Stomach (tissue), 9 donors: Measurements from ENCODE around the gene SMURF1. TPM values are rescaled to one million over a fixed set of nuclear protein-coding genes. Genes with fewer than 3 reads are reported as not detected.

Experiments used
- DNase-seq, 2 donors: peaks; one replicate each; pipeline versions ENCODE4 v3.0.0 to v3.0.0-alpha.2; 2013 to 2019
- H3K27ac ChIP-seq, 5 donors: fragments of 200-600 bp in 4 of 5; sonication (generic) in 4 of 5; one replicate each; pipeline ENCODE4 v1.5.1; 2013 to 2019; ENCODE audit warnings: mild to moderate bottlenecking in 1 of 5, moderate library complexity in 1 of 5
- H3K27me3 ChIP-seq, 3 donors: fragments of 200-600 bp; sonication (generic); one replicate each; pipeline ENCODE4 v1.5.1; 2017 to 2019; ENCODE audit warnings: mixed run types in 1 of 3
- H3K36me3 ChIP-seq, 4 donors: fragments of 200-600 bp; sonication (generic); 1 replicate in 3 of 4; 2 replicates in 1 of 4; pipeline ENCODE4 v1.5.1; 2016 to 2019
- H3K4me1 ChIP-seq, 4 donors: fragments of 200-600 bp; sonication (generic); one replicate each; pipeline ENCODE4 v1.5.1; 2016 to 2019
- H3K4me3 ChIP-seq, 4 donors: fragments of 200-600 bp; sonication (generic) in 3 of 4; one replicate each; pipeline ENCODE4 v1.5.1; 2016 to 2019; ENCODE audit warnings: mild to moderate bottlenecking in 1 of 4
- H3K9me3 ChIP-seq, 4 donors: fragments of 200-600 bp; sonication (generic); one replicate each; pipeline ENCODE4 v1.5.1; 2016 to 2019
- CTCF ChIP-seq, 7 experiments: fragments of 450-650 bp in 4 of 7; fragments of 200-600 bp in 3 of 7; sonication (generic) in 3 of 7; IDR thresholded peaks; one replicate each; pipeline ENCODE4 v1.5.1; 2016 to 2019; ENCODE audit warnings: antibody characterized with exemption in 7 of 7, control low read depth in 2 of 7, mild to moderate bottlenecking in 1 of 7
- EP300 ChIP-seq: sonication (generic); formaldehyde crosslinking; IDR thresholded peaks from one replicate; pipeline ENCODE4 v1.6.1; 2017; ENCODE audit warnings: antibody characterized with exemption
- POLR2A ChIP-seq, 4 donors: fragments of 450-650 bp; IDR thresholded peaks; one replicate each; pipeline ENCODE4 v1.6.1; 2016; ENCODE audit warnings: antibody characterized with exemption in 4 of 4, control low read depth in 2 of 4, mild to moderate bottlenecking in 1 of 4, moderate library complexity in 1 of 4
- POLR2AphosphoS5 ChIP-seq, 3 donors: sonication (generic); formaldehyde crosslinking; IDR thresholded peaks; one replicate each; pipeline ENCODE4 v1.6.1; 2016; ENCODE audit warnings: antibody characterized with exemption in 3 of 3
- WGBS, 5 donors: extraction: QIAGEN DNeasy Blood & Tissue Kit in 3 of 5; methylation state at CpG; one replicate each; pipeline versions ENCODE4 v1.1.5 to v1.1.7; 2013 to 2018; 5-methylcytosine and 5-hydroxymethylcytosine counted together
- intact Hi-C: fragments of 100-400 bp; cut with DNase I; formaldehyde crosslinking; loops from one replicate; pipeline ENCODE4 v1.15.1; 2023; ENCODE audit warnings: low total_unique reads
- polyA plus RNA-seq, 3 donors: library from polyadenylated mRNA; stranded (reverse); fragments of 200-250 nt; gene quantifications; one replicate each; pipeline ENCODE4 v1.2.3, GENCODE V29; 2013
- total RNA-seq, 5 donors: library from RNA; depleted of rRNA; stranded (reverse); fragments of >200 nt; gene quantifications; one replicate each; pipeline versions ENCODE4 v1.1.0 to v1.2.3, GENCODE V29; 2014 to 2016
- donor health status: healthy with polysubstance abuse.
- donor health status: Bipolar disorder and iron deficiency.
- donor health status: healthy.

The SMURF1 gene
- total and polyA plus RNA-seq, 8 donors: 8.0 to 46.8 (median 31.8) TPM

GRCh38 chr7:99142727-99143520 is 984 bp downstream of the SMURF1 start:
- Histone ChIP-seq H3K9me3 (no peaks in the 10 kb centered on the region), H3K4me3 (peak overlapping the region; percentile 93 to 100 (median 97)), H3K27me3 (no peaks in the 10 kb centered on the region), H3K27ac (peak overlapping the region; percentile 97 to 100 (median 99)), H3K4me1 (peaks cover 21 to 61% (median 52%) of the 10 kb centered on the region in 4 donors), H3K36me3 (no peaks in the 10 kb centered on the region)
- intact Hi-C loops: loop anchor here (10.0 kb wide), 1 partner anchor 108 kb away; no protein-coding TSS in a partner anchor
- 4 to 8% (median 6%) methylated on average over 29 to 33 of the region's 33 CpGs for WGBS, 5 donors
- peak in 1 of 3 donors; percentile 8 for TF ChIP-seq POLR2AphosphoS5 (IDR thresholded peaks at IDR 0.05)
- TF ChIP-seq POLR2A (IDR thresholded peaks at IDR 0.05): no peak
- DNase-seq: peak; percentile 97 to 99

- no peaks in the 10 kb centered on the region for H3K9me3 ChIP-seq
- TF ChIP-seq POLR2AphosphoS5 (IDR thresholded peaks at IDR 0.05) (peak in 2 of 3 donors; percentile 23 to 57), POLR2A (IDR thresholded peaks at IDR 0.05) (no peak)
- intact Hi-C loops: loop anchor here (10.0 kb wide), 1 partner anchor 107 kb away; no protein-coding TSS in a partner anchor
- H3K27ac ChIP-seq: peak overlapping the region; percentile 97 to 100 (median 99)
- DNase-seq: peak; percentile 72 to 83
- H3K4me1 ChIP-seq: peaks cover 27 to 69% (median 56%) of the 10 kb centered on the region in 4 donors
- H3K4me3 ChIP-seq: peak overlapping the region; percentile 93 to 100 (median 97)
- H3K36me3 ChIP-seq: no peaks in the 10 kb centered on the region
- no peaks in the 10 kb centered on the region for H3K27me3 ChIP-seq
- WGBS, 5 donors: 6 to 15% (median 7%) methylated on average over 27 of the region's 27 CpGs
Measured at GRCh38 chr7:99141841-99142726, 1.8 kb downstream of the SMURF1 start.

GRCh38 chr7:99141334-99141733 is 2.6 kb downstream of the SMURF1 start:
- H3K36me3 ChIP-seq: no peaks in the 10 kb centered on the region
- WGBS, 5 donors: 9 to 22% (median 19%) methylated on average over 3 of the region's 3 CpGs
- intact Hi-C loops: loop anchor here (10.0 kb wide), 1 partner anchor 107 kb away; no protein-coding TSS in a partner anchor
- peaks cover 27 to 76% (median 62%) of the 10 kb centered on the region in 4 donors for H3K4me1 ChIP-seq
- TF ChIP-seq CTCF (IDR thresholded peaks at IDR 0.05) (no peak), POLR2A (IDR thresholded peaks at IDR 0.05) (no peak), EP300 (no peak), POLR2AphosphoS5 (IDR thresholded peaks at IDR 0.05) (no peak)
- H3K27me3 ChIP-seq: no peaks in the 10 kb centered on the region
- peak overlapping the region; percentile 93 to 100 (median 97) for H3K4me3 ChIP-seq
- no peak for DNase-seq
- no peaks in the 10 kb centered on the region for H3K9me3 ChIP-seq
- H3K27ac ChIP-seq: peak overlapping the region in 4 of 5 donors; percentile 99 to 100 (median 99)

GRCh38 chr7:99140813-99141212 is 3.1 kb downstream of the SMURF1 start:
- DNase-seq: no peak
- Histone ChIP-seq H3K36me3 (no peaks in the 10 kb centered on the region), H3K9me3 (no peaks in the 10 kb centered on the region), H3K4me3 (peak overlapping the region; percentile 93 to 100 (median 97)), H3K27ac (peak overlapping the region in 4 of 5 donors; percentile 99 to 100 (median 99)), H3K27me3 (no peaks in the 10 kb centered on the region), H3K4me1 (peaks cover 27 to 82% (median 67%) of the 10 kb centered on the region in 4 donors)
- 62 to 75% (median 69%) methylated on average over 6 of the region's 6 CpGs for WGBS, 5 donors
- TF ChIP-seq EP300 (no peak), POLR2AphosphoS5 (IDR thresholded peaks at IDR 0.05) (no peak), POLR2A (IDR thresholded peaks at IDR 0.05) (no peak), CTCF (IDR thresholded peaks at IDR 0.05) (no peak)
- intact Hi-C loops: loop anchor here (10.0 kb wide), 1 partner anchor 106 kb away; no protein-coding TSS in a partner anchor

GRCh38 chr7:99139036-99139435 is 4.9 kb downstream of the SMURF1 start:
- Histone ChIP-seq H3K9me3 (no peaks in the 10 kb centered on the region), H3K36me3 (no peaks in the 10 kb centered on the region), H3K4me3 (no peak overlapping the region), H3K27me3 (no peaks in the 10 kb centered on the region), H3K27ac (peak overlapping the region in 2 of 5 donors; percentile 49 to 51), H3K4me1 (peaks cover 35 to 90% (median 73%) of the 10 kb centered on the region in 4 donors)
- no peak for DNase-seq
- TF ChIP-seq POLR2AphosphoS5 (IDR thresholded peaks at IDR 0.05): no peak
- TF ChIP-seq EP300: no peak
- no peak for TF ChIP-seq POLR2A (IDR thresholded peaks at IDR 0.05)
- no peak for TF ChIP-seq CTCF (IDR thresholded peaks at IDR 0.05)
- intact Hi-C loops: no loop called here
